CD14-positive monocyte (primary cell): Measurements from ENCODE around the gene GTF2B. TPM values are rescaled to one million over a fixed set of nuclear protein-coding genes. Genes with fewer than 3 reads are reported as not detected.

Experiments
- DNase-seq, 3 donors: peaks; one replicate each; pipeline ENCODE4 v3.0.0-alpha.2; 2011 to 2022
- H2AFZ ChIP-seq: 2 replicates; pipeline ENCODE4 v1.6.0; 2012; ENCODE audit warnings: mild to moderate bottlenecking, low read depth, low read length, inconsistent platforms; ENCODE audit not compliant: insufficient read depth, poor library complexity, severe bottlenecking
- H3K27ac ChIP-seq, 2 donors: 1 replicate in 1 of 2; 2 replicates in 1 of 2; pipeline ENCODE4 v1.5.1; 2012 to 2013; ENCODE audit warnings: low read length in 2 of 2, control low read depth in 1 of 2, inconsistent platforms in 1 of 2, low read depth in 1 of 2, mild to moderate bottlenecking in 1 of 2
- H3K27me3 ChIP-seq, 2 donors: one replicate each; pipeline versions ENCODE4 v1.6.0 to v1.6.1; 2011 to 2013; ENCODE audit warnings: low read length in 2 of 2; ENCODE audit not compliant: control insufficient read depth in 2 of 2, insufficient read depth in 2 of 2
- H3K36me3 ChIP-seq, 2 donors: replicated peaks in 1 of 2; 1 replicate in 1 of 2; 2 replicates in 1 of 2; pipeline versions ENCODE4 v1.5.1 to v1.6.1; 2012 to 2013; ENCODE audit warnings: low read length in 2 of 2, control low read depth in 1 of 2, inconsistent platforms in 1 of 2, mild to moderate bottlenecking in 1 of 2; ENCODE audit not compliant: insufficient read depth in 2 of 2, control insufficient read depth in 1 of 2
- H3K4me1 ChIP-seq, 2 donors: 1 replicate in 1 of 2; 2 replicates in 1 of 2; pipeline versions ENCODE4 v1.5.1 to v1.6.1; 2012 to 2013; ENCODE audit warnings: low read length in 2 of 2, control low read depth in 1 of 2, inconsistent platforms in 1 of 2, mild to moderate bottlenecking in 1 of 2, moderate library complexity in 1 of 2; ENCODE audit not compliant: insufficient read depth in 2 of 2, control insufficient read depth in 1 of 2
- H3K4me2 ChIP-seq: replicated peaks from 2 replicates; pipeline ENCODE3; 2012; ENCODE audit warnings: low read length, moderate library complexity, mild to moderate bottlenecking; ENCODE audit not compliant: poor library complexity, severe bottlenecking; ENCODE audit errors: extremely low read depth
- H3K4me3 ChIP-seq, 3 experiments: fragments of 200-600 bp in 1 of 3; sonication (generic) in 1 of 3; replicated peaks in 1 of 3; 1 replicate in 2 of 3; 2 replicates in 1 of 3; pipeline ENCODE4 v1.5.1; 2011 to 2013; ENCODE audit warnings: low read length in 3 of 3, mild to moderate bottlenecking in 3 of 3, control low read depth in 2 of 3, low read depth in 2 of 3, inconsistent platforms in 1 of 3, moderate library complexity in 1 of 3
- H3K79me2 ChIP-seq: 2 replicates; pipeline ENCODE4 v1.6.0; 2012; ENCODE audit warnings: mild to moderate bottlenecking, control low read depth, inconsistent platforms, low read length, moderate library complexity; ENCODE audit not compliant: insufficient read depth
- H3K9ac ChIP-seq: 2 replicates; pipeline ENCODE4 v1.6.0; 2017; ENCODE audit warnings: low read length, mild to moderate bottlenecking; ENCODE audit not compliant: insufficient read depth, poor library complexity, severe bottlenecking
- H3K9me3 ChIP-seq, 2 donors: replicated peaks in 1 of 2; 1 replicate in 1 of 2; 2 replicates in 1 of 2; pipeline versions ENCODE4 v1.5.1 to v1.6.1; 2012 to 2013; ENCODE audit warnings: low read length in 2 of 2, control low read depth in 1 of 2; ENCODE audit not compliant: control insufficient read depth in 1 of 2, insufficient read depth in 1 of 2
- H4K20me1 ChIP-seq: 2 replicates; pipeline ENCODE4 v1.6.0; 2012; ENCODE audit warnings: mild to moderate bottlenecking, low read length, control low read depth, moderate library complexity; ENCODE audit not compliant: insufficient read depth
- H3K27ac Mint-ChIP-seq, 7 donors: one replicate each; pipeline ENCODE4 v1.8.0; 2020; ENCODE audit warnings: mild to moderate bottlenecking in 7 of 7, mixed read lengths in 7 of 7, moderate library complexity in 6 of 7, inconsistent platforms in 2 of 7
- H3K27me3 Mint-ChIP-seq, 3 donors: one replicate each; pipeline ENCODE4 v1.8.0; 2021 to 2022; ENCODE audit warnings: low read depth in 3 of 3, mild to moderate bottlenecking in 3 of 3, mixed read lengths in 3 of 3, moderate library complexity in 3 of 3, inconsistent platforms in 1 of 3
- H3K36me3 Mint-ChIP-seq, 2 donors: one replicate each; pipeline ENCODE4 v1.8.0; 2020; ENCODE audit warnings: mixed read lengths in 2 of 2, inconsistent platforms in 1 of 2, mild to moderate bottlenecking in 1 of 2
- H3K4me1 Mint-ChIP-seq: one replicate; pipeline ENCODE4 v1.8.0; 2020; ENCODE audit warnings: mild to moderate bottlenecking, mixed read lengths
- H3K4me3 Mint-ChIP-seq, 2 donors: one replicate each; pipeline ENCODE4 v1.8.0; 2020; ENCODE audit warnings: mild to moderate bottlenecking in 2 of 2, mixed read lengths in 2 of 2, moderate library complexity in 1 of 2
- H3K9me3 Mint-ChIP-seq, 7 donors: one replicate each; pipeline ENCODE4 v1.8.0; 2020 to 2022; ENCODE audit warnings: mixed read lengths in 7 of 7, mild to moderate bottlenecking in 6 of 7, moderate library complexity in 6 of 7, inconsistent platforms in 2 of 7
- WGBS: methylation state at CpG from one replicate; pipeline ENCODE4 v1.1.5; 2013; ENCODE audit warnings: missing lambda C conversion rate; ENCODE audit not compliant: insufficient coverage; 5-methylcytosine and 5-hydroxymethylcytosine counted together
- intact Hi-C, 2 donors: fragments of 100-400 bp; cut with micrococcal nuclease; formaldehyde crosslinking; loops; one replicate each; pipeline versions ENCODE4 v1.15.0 to v1.15.1; 2023
- polyA plus RNA-seq, 3 donors: library from polyadenylated mRNA; depleted of rRNA in 1 of 3; unstranded in 2 of 3; stranded (reverse) in 1 of 3; fragments of 300-500 nt in 2 of 3; fragments of >200 nt in 1 of 3; fragmentation: Illumina TruSeq in 2 of 3; gene quantifications; 1 replicate in 2 of 3; 2 replicates in 1 of 3; pipeline ENCODE4 v1.2.3, GENCODE V29; 2012 to 2021
- TF ChIP-seq, protein P1 (sequence below): fragments of 200-600 bp; IDR thresholded peaks from one replicate; pipeline ENCODE4 v1.8.0; 2022; ENCODE audit warnings: antibody characterized with exemption, mild to moderate bottlenecking

Gene GTF2B
- polyA plus RNA-seq, 3 donors = 26.9 to 46.1 (median 39.2) TPM

- peaks cover 38% of the 10 kb centered on the region for H4K20me1 ChIP-seq
- H3K4me1 ChIP-seq = peaks cover 24 to 32% of the 10 kb centered on the region in 2 donors
- peaks cover 28% of the 10 kb centered on the region for H3K4me1 Mint-ChIP-seq
Measured at GRCh38 chr1:88890791-88891317, 513 bp downstream of the GTF2B start.

GRCh38 chr1:88890131-88890530 lies 1.2 kb downstream of the GTF2B start:
- Histone ChIP-seq H3K9ac (peak overlapping the region; percentile 87), H3K4me2 (peak overlapping the region; percentile 93), H3K79me2 (peaks cover 57% of the 10 kb centered on the region), H3K27me3 (no peaks in the 10 kb centered on the region), H3K4me3 (peak overlapping the region; percentile 58 to 97 (median 89)), H3K9me3 (no peaks in the 10 kb centered on the region), H3K36me3 (peaks cover 27 to 38% of the 10 kb centered on the region in 2 donors), H2AFZ (no peak overlapping the region), H3K27ac (peak overlapping the region in 1 of 2 donors; percentile 90), H4K20me1 (peaks cover 45% of the 10 kb centered on the region), H3K4me1 (peaks cover 24 to 32% of the 10 kb centered on the region in 2 donors)
- H3K4me1 Mint-ChIP-seq = peaks cover 28% of the 10 kb centered on the region
- H3K9me3 Mint-ChIP-seq = peaks cover 0 to 5% (median 0%) of the 10 kb centered on the region in 7 donors
- no peak for DNase-seq
- H3K36me3 Mint-ChIP-seq = peaks cover 17 to 25% of the 10 kb centered on the region in 2 donors
- peak overlapping the region in 6 of 7 donors; percentile 53 to 98 (median 96) for H3K27ac Mint-ChIP-seq
- TF ChIP-seq, protein P1, sequence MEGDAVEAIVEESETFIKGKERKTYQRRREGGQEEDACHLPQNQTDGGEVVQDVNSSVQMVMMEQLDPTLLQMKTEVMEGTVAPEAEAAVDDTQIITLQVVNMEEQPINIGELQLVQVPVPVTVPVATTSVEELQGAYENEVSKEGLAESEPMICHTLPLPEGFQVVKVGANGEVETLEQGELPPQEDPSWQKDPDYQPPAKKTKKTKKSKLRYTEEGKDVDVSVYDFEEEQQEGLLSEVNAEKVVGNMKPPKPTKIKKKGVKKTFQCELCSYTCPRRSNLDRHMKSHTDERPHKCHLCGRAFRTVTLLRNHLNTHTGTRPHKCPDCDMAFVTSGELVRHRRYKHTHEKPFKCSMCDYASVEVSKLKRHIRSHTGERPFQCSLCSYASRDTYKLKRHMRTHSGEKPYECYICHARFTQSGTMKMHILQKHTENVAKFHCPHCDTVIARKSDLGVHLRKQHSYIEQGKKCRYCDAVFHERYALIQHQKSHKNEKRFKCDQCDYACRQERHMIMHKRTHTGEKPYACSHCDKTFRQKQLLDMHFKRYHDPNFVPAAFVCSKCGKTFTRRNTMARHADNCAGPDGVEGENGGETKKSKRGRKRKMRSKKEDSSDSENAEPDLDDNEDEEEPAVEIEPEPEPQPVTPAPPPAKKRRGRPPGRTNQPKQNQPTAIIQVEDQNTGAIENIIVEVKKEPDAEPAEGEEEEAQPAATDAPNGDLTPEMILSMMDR = no peak
- H3K4me3 Mint-ChIP-seq = peak overlapping the region; percentile 92 to 98
- intact Hi-C loops = loop anchor here (5.0 kb wide), 1 partner anchor 208 kb away; the partner anchor contains the start of gene PKN2 (in 2 of the 2)
- peaks cover 0 to 4% (median 0%) of the 10 kb centered on the region in 3 donors for H3K27me3 Mint-ChIP-seq
- no CpG with 5 or more reads among the region's 2 CpGs for WGBS

More at GRCh38 chr1:88890791-88891317, 513 bp downstream of the GTF2B start:
- Mint-ChIP-seq H3K4me3 (peak overlapping the region; percentile 92 to 98), H3K36me3 (peaks cover 17 to 18% of the 10 kb centered on the region in 2 donors), H3K9me3 (peaks cover 0 to 5% (median 0%) of the 10 kb centered on the region in 7 donors), H3K27ac (peak overlapping the region; percentile 94 to 98 (median 97)), H3K27me3 (peaks cover 0 to 4% (median 0%) of the 10 kb centered on the region in 3 donors)
- peak overlapping the region; percentile 87 for H3K9ac ChIP-seq
- no peaks in the 10 kb centered on the region for H3K27me3 ChIP-seq
- H3K27ac ChIP-seq = peak overlapping the region; percentile 73 to 90
- TF ChIP-seq, protein P1 = no peak
- H3K79me2 ChIP-seq = peaks cover 54% of the 10 kb centered on the region
- peak overlapping the region; percentile 81 for H2AFZ ChIP-seq
- peak overlapping the region; percentile 58 to 97 (median 89) for H3K4me3 ChIP-seq
- peaks cover 22 to 31% of the 10 kb centered on the region in 2 donors for H3K36me3 ChIP-seq
- 0% methylated on average over 9 of the region's 18 CpGs for WGBS
- peak; percentile 15 to 56 (median 52) for DNase-seq
- H3K4me2 ChIP-seq = peak overlapping the region; percentile 93
- H3K9me3 ChIP-seq = no peaks in the 10 kb centered on the region
- intact Hi-C loops = loop anchor here (5.0 kb wide), 1 partner anchor 209 kb away; the partner anchor contains the start of gene PKN2 (in 2 of the 2)
